ENCODE results near the gene SCFD2. TPM values are rescaled to one million over a fixed set of nuclear protein-coding genes. Genes with fewer than 3 reads are reported as not detected.
"Not testable (repeated sequence)": the region's sequence is repeated elsewhere in the genome, so short reads cannot be mapped to it uniquely, and the experiment has no call there.

SCFD2 gene
- total RNA-seq, 1 donor from 2014 or later = 17.2 TPM

GRCh38 chr4:52997132-52997416, 368.8 kb downstream of the SCFD2 start:
- no peaks in the 10 kb centered on the region for H3K4me1 Mint-ChIP-seq (ENCODE audit: low read depth, unreplicated experiment)
- no peak overlapping the region for H3K27ac Mint-ChIP-seq (ENCODE audit: unreplicated experiment)
- H3K9me3 Mint-ChIP-seq (ENCODE audit: unreplicated experiment) = peaks cover 5% of the 10 kb centered on the region
- H3K27me3 Mint-ChIP-seq (ENCODE audit: unreplicated experiment) = no peaks in the 10 kb centered on the region
- no peak for DNase-seq
- H3K36me3 Mint-ChIP-seq (ENCODE audit: unreplicated experiment) = no peaks in the 10 kb centered on the region
- H3K4me3 Mint-ChIP-seq (ENCODE audit: unreplicated experiment) = no peak overlapping the region
- no peak for TF ChIP-seq CTCF (IDR thresholded peaks at IDR 0.05; ENCODE audit: partially characterized antibody, unreplicated experiment)

DNA sequence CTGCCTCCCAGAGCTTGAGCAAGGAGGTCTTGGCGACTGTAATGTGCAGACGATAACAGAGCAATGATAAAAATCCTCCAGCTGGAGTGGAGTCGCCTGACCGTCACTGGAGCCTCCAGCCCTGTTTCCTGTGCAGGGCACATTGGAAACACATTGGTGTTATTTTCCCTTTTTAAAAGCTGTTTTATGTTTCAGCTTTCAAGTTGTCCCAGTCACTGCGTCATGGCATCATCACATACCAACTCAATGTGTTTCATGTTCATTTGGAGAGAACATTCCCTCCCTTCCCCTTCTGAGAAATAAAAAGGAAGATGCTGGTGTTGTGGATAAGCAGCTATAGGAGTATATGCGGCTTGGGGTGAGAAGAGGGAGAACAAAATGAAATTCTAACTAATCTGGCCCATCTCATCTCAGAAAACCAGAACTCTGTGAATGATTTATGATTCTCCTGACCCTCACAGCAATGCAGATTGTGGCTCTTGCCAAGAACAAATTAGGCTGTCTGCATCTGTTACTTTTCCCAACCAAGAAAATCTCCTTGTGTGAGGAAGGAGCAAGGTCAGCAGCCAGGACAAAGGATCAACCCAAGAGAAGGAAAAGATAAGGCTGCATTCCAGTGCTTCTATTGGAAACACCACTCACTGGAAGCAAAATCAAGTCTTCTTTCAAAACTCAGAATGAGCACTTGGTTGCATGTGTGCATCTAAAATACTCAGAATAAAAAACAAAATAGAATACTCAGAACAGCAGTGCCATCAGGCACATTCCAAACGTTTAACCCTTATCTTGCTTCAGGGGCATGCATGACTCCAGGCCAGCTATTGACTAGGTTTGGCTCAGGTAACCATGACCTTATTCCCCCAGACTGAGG, 369.4 kb downstream of the SCFD2 start:
- no peak for TF ChIP-seq CTCF (IDR thresholded peaks at IDR 0.05; ENCODE audit: partially characterized antibody, unreplicated experiment)
- Mint-ChIP-seq H3K27ac (ENCODE audit: unreplicated experiment) (no peak overlapping the region), H3K4me3 (ENCODE audit: unreplicated experiment) (no peak overlapping the region), H3K36me3 (ENCODE audit: unreplicated experiment) (no peaks in the 10 kb centered on the region), H3K9me3 (ENCODE audit: unreplicated experiment) (peaks cover 6% of the 10 kb centered on the region), H3K4me1 (ENCODE audit: low read depth, unreplicated experiment) (no peaks in the 10 kb centered on the region), H3K27me3 (ENCODE audit: unreplicated experiment) (no peaks in the 10 kb centered on the region)
- no peak for DNase-seq

- TF ChIP-seq CTCF (IDR thresholded peaks at IDR 0.05; ENCODE audit: partially characterized antibody, unreplicated experiment) = no peak
Observed at GRCh38 chr4:52995360-52996030, 370.4 kb downstream of the SCFD2 start.

GRCh38 chr4:52994567-52994966, 371.3 kb downstream of the SCFD2 start:
- no peak for TF ChIP-seq CTCF (IDR thresholded peaks at IDR 0.05; ENCODE audit: partially characterized antibody, unreplicated experiment)
- DNase-seq = no peak
- Mint-ChIP-seq H3K27me3 (ENCODE audit: unreplicated experiment) (peaks cover 3% of the 10 kb centered on the region), H3K36me3 (ENCODE audit: unreplicated experiment) (peaks cover 8% of the 10 kb centered on the region), H3K9me3 (ENCODE audit: unreplicated experiment) (peaks cover 13% of the 10 kb centered on the region), H3K4me3 (ENCODE audit: unreplicated experiment) (no peak overlapping the region), H3K4me1 (ENCODE audit: low read depth, unreplicated experiment) (no peaks in the 10 kb centered on the region), H3K27ac (ENCODE audit: unreplicated experiment) (no peak overlapping the region)

More at GRCh38 chr4:52995360-52996030, 370.4 kb downstream of the SCFD2 start:
- H3K36me3 Mint-ChIP-seq (ENCODE audit: unreplicated experiment) = peaks cover 8% of the 10 kb centered on the region
- no peaks in the 10 kb centered on the region for H3K4me1 Mint-ChIP-seq (ENCODE audit: low read depth, unreplicated experiment)
- peaks cover 3% of the 10 kb centered on the region for H3K27me3 Mint-ChIP-seq (ENCODE audit: unreplicated experiment)
- no peak overlapping the region for H3K4me3 Mint-ChIP-seq (ENCODE audit: unreplicated experiment)
- no peak overlapping the region for H3K27ac Mint-ChIP-seq (ENCODE audit: unreplicated experiment)
- peaks cover 11% of the 10 kb centered on the region for H3K9me3 Mint-ChIP-seq (ENCODE audit: unreplicated experiment)
- DNase-seq = no peak

GRCh38 chr4:52993771-52994170, 372.1 kb downstream of the SCFD2 start:
- H3K27me3 Mint-ChIP-seq (ENCODE audit: unreplicated experiment) = peaks cover 3% of the 10 kb centered on the region
- H3K36me3 Mint-ChIP-seq (ENCODE audit: unreplicated experiment) = peaks cover 8% of the 10 kb centered on the region
- H3K9me3 Mint-ChIP-seq (ENCODE audit: unreplicated experiment) = peaks cover 13% of the 10 kb centered on the region
- TF ChIP-seq CTCF (IDR thresholded peaks at IDR 0.05; ENCODE audit: partially characterized antibody, unreplicated experiment) = no peak
- peak overlapping the region; percentile 78 for H3K27ac Mint-ChIP-seq (ENCODE audit: unreplicated experiment)
- DNase-seq = no peak
- H3K4me1 Mint-ChIP-seq (ENCODE audit: low read depth, unreplicated experiment) = no peaks in the 10 kb centered on the region
- H3K4me3 Mint-ChIP-seq (ENCODE audit: unreplicated experiment) = no peak overlapping the region

GRCh38 chr4:52992551-52992950, 373.3 kb downstream of the SCFD2 start:
- H3K4me1 Mint-ChIP-seq (ENCODE audit: low read depth, unreplicated experiment); H3K27me3 Mint-ChIP-seq (ENCODE audit: unreplicated experiment); DNase-seq; H3K36me3 Mint-ChIP-seq (ENCODE audit: unreplicated experiment); H3K27ac Mint-ChIP-seq (ENCODE audit: unreplicated experiment); H3K4me3 Mint-ChIP-seq (ENCODE audit: unreplicated experiment): not testable (repeated sequence)
- peaks cover 13% of the 10 kb centered on the region for H3K9me3 Mint-ChIP-seq (ENCODE audit: unreplicated experiment)

All from glutamatergic neuron (in vitro differentiated cells).